Hepatocyte (in vitro differentiated cells): ENCODE measurements around the gene CXCL14.

Experiments used
- CTCF ChIP-seq: fragments of 200-600 bp; sonication (generic); IDR thresholded peaks from 2 replicates; pipeline ENCODE4 v1.5.1; 2016; ENCODE audit warnings: antibody characterized with exemption, mild to moderate bottlenecking; ENCODE audit not compliant: poor library complexity
- EZH2phosphoT487 ChIP-seq: fragments of 200-600 bp; sonication (generic); IDR thresholded peaks from one replicate; pipeline ENCODE4 v1.6.1; 2018; ENCODE audit warnings: antibody characterized with exemption, mild to moderate bottlenecking, low read depth, moderate library complexity; ENCODE audit not compliant: unreplicated experiment, severe bottlenecking

DNA sequence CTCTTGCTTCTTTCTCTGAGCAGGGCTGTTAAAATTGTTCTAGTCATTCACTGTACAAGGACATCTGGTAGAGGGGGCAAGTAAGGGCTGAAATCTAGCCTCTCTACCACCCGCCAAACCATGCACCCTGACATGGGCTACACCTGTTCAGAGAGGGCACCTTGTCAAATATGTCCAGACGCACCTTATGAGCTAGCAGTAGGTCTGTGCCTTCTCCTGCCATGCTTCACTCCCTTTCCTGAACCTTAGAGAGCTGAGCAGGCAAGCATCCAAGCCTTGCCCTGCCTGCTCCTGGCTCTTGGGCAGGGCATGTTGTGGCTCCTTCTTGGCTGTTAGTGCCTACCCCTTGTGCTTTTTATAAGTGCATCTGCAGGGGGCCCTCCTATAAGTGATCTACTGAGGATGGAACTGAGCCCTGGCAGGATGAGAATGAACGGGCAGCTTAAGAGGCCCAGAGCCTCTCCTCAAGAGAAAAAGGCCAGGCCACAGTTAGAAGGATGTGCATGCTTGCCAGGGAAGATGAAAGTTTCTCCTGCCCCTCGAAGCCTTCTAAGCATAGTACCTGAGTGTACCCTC, 39.3 kb downstream of the CXCL14 start:
- TF ChIP-seq CTCF (no peak), EZH2phosphoT487 (no peak)
